Mucosa of rectum (tissue), 2 donors: ENCODE data around the gene TRIM9.

Experiments used
- H3K27ac ChIP-seq, 2 donors: one replicate each; pipeline ENCODE4 v1.7.0; 2013; ENCODE audit warnings: inconsistent platforms in 2 of 2, low read depth in 2 of 2, low read length in 2 of 2
- H3K27me3 ChIP-seq, 2 donors: one replicate each; pipeline ENCODE4 v1.7.0; 2013; ENCODE audit warnings: low read length in 2 of 2; ENCODE audit not compliant: control insufficient read depth in 2 of 2, insufficient read depth in 2 of 2
- H3K36me3 ChIP-seq, 2 donors: one replicate each; pipeline ENCODE4 v1.7.0; 2013; ENCODE audit warnings: low read length in 2 of 2; ENCODE audit not compliant: control insufficient read depth in 2 of 2, insufficient read depth in 2 of 2
- H3K4me1 ChIP-seq, 2 donors: one replicate each; pipeline ENCODE4 v1.7.0; 2013; ENCODE audit warnings: low read length in 2 of 2, mild to moderate bottlenecking in 1 of 2; ENCODE audit not compliant: control insufficient read depth in 2 of 2, insufficient read depth in 2 of 2
- H3K4me3 ChIP-seq, 2 donors: one replicate each; pipeline ENCODE4 v1.7.0; 2013; ENCODE audit warnings: low read length in 2 of 2
- H3K9ac ChIP-seq, 2 donors: one replicate each; pipeline ENCODE4 v1.7.0; 2013; ENCODE audit warnings: low read length in 2 of 2, low read depth in 1 of 2, mild to moderate bottlenecking in 1 of 2
- H3K9me3 ChIP-seq, 2 donors: one replicate each; pipeline ENCODE4 v1.7.0; 2013; ENCODE audit warnings: low read length in 2 of 2; ENCODE audit not compliant: control insufficient read depth in 2 of 2
- donor health status: healthy.
- donor health status: Normal muscosa, but diverticular disease.

Gene TRIM9

GRCh38 chr14:51012055-51012454, 82.8 kb downstream of the TRIM9 start:
- H3K36me3 ChIP-seq = no peaks in the 10 kb centered on the region
- no peak overlapping the region for H3K4me3 ChIP-seq
- no peaks in the 10 kb centered on the region for H3K9me3 ChIP-seq
- H3K27me3 ChIP-seq = no peaks in the 10 kb centered on the region
- no peak overlapping the region for H3K9ac ChIP-seq
- H3K27ac ChIP-seq = no peak overlapping the region
- H3K4me1 ChIP-seq = no peaks in the 10 kb centered on the region

GRCh38 chr14:51008446-51008845, 86.5 kb downstream of the TRIM9 start:
- Histone ChIP-seq H3K9me3 (no peaks in the 10 kb centered on the region), H3K27me3 (no peaks in the 10 kb centered on the region), H3K36me3 (no peaks in the 10 kb centered on the region), H3K27ac (no peak overlapping the region), H3K4me3 (no peak overlapping the region), H3K4me1 (peaks cover 0 to 6% of the 10 kb centered on the region in 2 donors), H3K9ac (no peak overlapping the region)

- H3K4me3 ChIP-seq = no peak overlapping the region
- H3K4me1 ChIP-seq = peaks cover 0 to 6% of the 10 kb centered on the region in 2 donors
- no peak overlapping the region for H3K27ac ChIP-seq
- no peak overlapping the region for H3K9ac ChIP-seq
- no peaks in the 10 kb centered on the region for H3K9me3 ChIP-seq
- no peaks in the 10 kb centered on the region for H3K27me3 ChIP-seq
- H3K36me3 ChIP-seq = no peaks in the 10 kb centered on the region
Measured at GRCh38 chr14:51006781-51007211, 88.1 kb downstream of the TRIM9 start.

GRCh38 chr14:51006324-51006723, 88.6 kb downstream of the TRIM9 start:
- Histone ChIP-seq H3K27me3 (no peaks in the 10 kb centered on the region), H3K36me3 (no peaks in the 10 kb centered on the region), H3K4me3 (no peak overlapping the region), H3K4me1 (peaks cover 0 to 6% of the 10 kb centered on the region in 2 donors), H3K9ac (no peak overlapping the region), H3K9me3 (no peaks in the 10 kb centered on the region), H3K27ac (no peak overlapping the region)

- Histone ChIP-seq H3K36me3 (no peaks in the 10 kb centered on the region), H3K4me3 (no peak overlapping the region), H3K4me1 (peaks cover 0 to 6% of the 10 kb centered on the region in 2 donors), H3K9me3 (no peaks in the 10 kb centered on the region), H3K27me3 (no peaks in the 10 kb centered on the region), H3K9ac (no peak overlapping the region), H3K27ac (no peak overlapping the region)
Measured at GRCh38 chr14:51004801-51005526, 89.9 kb downstream of the TRIM9 start.

GRCh38 chr14:51004352-51004800, 90.5 kb downstream of the TRIM9 start:
- Histone ChIP-seq H3K9ac (no peak overlapping the region), H3K4me3 (no peak overlapping the region), H3K4me1 (peaks cover 0 to 6% of the 10 kb centered on the region in 2 donors)

GRCh38 chr14:51002406-51002999, 92.4 kb downstream of the TRIM9 start:
- Histone ChIP-seq H3K9me3 (no peaks in the 10 kb centered on the region), H3K9ac (no peak overlapping the region), H3K36me3 (no peaks in the 10 kb centered on the region), H3K4me1 (peaks cover 0 to 6% of the 10 kb centered on the region in 2 donors), H3K27me3 (no peaks in the 10 kb centered on the region), H3K4me3 (no peak overlapping the region), H3K27ac (no peak overlapping the region)

More at GRCh38 chr14:51004352-51004800, 90.5 kb downstream of the TRIM9 start:
- H3K9me3 ChIP-seq = no peaks in the 10 kb centered on the region
- no peaks in the 10 kb centered on the region for H3K27me3 ChIP-seq
- H3K36me3 ChIP-seq = no peaks in the 10 kb centered on the region
- H3K27ac ChIP-seq = no peak overlapping the region

- Histone ChIP-seq H3K9ac (no peak overlapping the region), H3K4me3 (no peak overlapping the region), H3K9me3 (no peaks in the 10 kb centered on the region), H3K27ac (no peak overlapping the region), H3K4me1 (peaks cover 0 to 6% of the 10 kb centered on the region in 2 donors), H3K36me3 (no peaks in the 10 kb centered on the region), H3K27me3 (no peaks in the 10 kb centered on the region)
Measured at GRCh38 chr14:51000566-51000965, 94.3 kb downstream of the TRIM9 start.

- no peaks in the 10 kb centered on the region for H3K27me3 ChIP-seq
- no peaks in the 10 kb centered on the region for H3K9me3 ChIP-seq
- H3K27ac ChIP-seq = no peak overlapping the region
- no peaks in the 10 kb centered on the region for H3K36me3 ChIP-seq
- peaks cover 0 to under 1% of the 10 kb centered on the region in 2 donors for H3K4me1 ChIP-seq
- no peak overlapping the region for H3K4me3 ChIP-seq
- H3K9ac ChIP-seq = no peak overlapping the region
Measured at GRCh38 chr14:50999726-51000125, 95.2 kb downstream of the TRIM9 start.

- Histone ChIP-seq H3K9ac (no peak overlapping the region), H3K4me1 (no peaks in the 10 kb centered on the region), H3K36me3 (no peaks in the 10 kb centered on the region), H3K9me3 (no peaks in the 10 kb centered on the region), H3K27me3 (no peaks in the 10 kb centered on the region), H3K4me3 (no peak overlapping the region), H3K27ac (no peak overlapping the region)
Measured at GRCh38 chr14:50998612-50999011, 96.3 kb downstream of the TRIM9 start.
